Karpas-422 (cell line): Measurements from ENCODE around the gene RAB31. TPM values are rescaled to one million over a fixed set of nuclear protein-coding genes. Genes with fewer than 3 reads are reported as not detected.

Source experiments
- DNase-seq: peaks from one replicate; pipeline ENCODE4 v3.0.0-alpha.2; 2015
- H2AFZ ChIP-seq: fragments of 200-600 bp; sonication (generic); 2 replicates; pipeline ENCODE4 v1.6.1; 2014; ENCODE audit warnings: antibody characterized with exemption, low read length, mixed read lengths
- H3K27ac ChIP-seq: fragments of 200-600 bp; sonication (generic); 2 replicates; pipeline ENCODE4 v1.5.1; 2014; ENCODE audit warnings: mild to moderate bottlenecking, low read length, moderate library complexity
- H3K27me3 ChIP-seq: fragments of 200-600 bp; sonication (generic); 2 replicates; pipeline ENCODE4 v1.6.1; 2014; ENCODE audit warnings: low read length, mixed read lengths
- H3K36me3 ChIP-seq: fragments of 200-600 bp; sonication (generic); 2 replicates; pipeline ENCODE4 v1.6.1; 2014; ENCODE audit warnings: low read length, mixed read lengths; ENCODE audit not compliant: insufficient read depth
- H3K4me1 ChIP-seq: fragments of 200-600 bp; sonication (generic); 2 replicates; pipeline ENCODE4 v1.6.1; 2014; ENCODE audit warnings: mild to moderate bottlenecking, low read length, mixed read lengths
- H3K4me2 ChIP-seq: fragments of 200-600 bp; sonication (generic); 2 replicates; pipeline ENCODE4 v1.6.1; 2014; ENCODE audit warnings: low read length, low read depth, mild to moderate bottlenecking; ENCODE audit not compliant: poor library complexity, severe bottlenecking
- H3K4me3 ChIP-seq: fragments of 200-600 bp; sonication (generic); 2 replicates; pipeline ENCODE4 v1.5.1; 2014; ENCODE audit warnings: mild to moderate bottlenecking, antibody characterized with exemption, low read length, mixed read lengths
- H3K79me2 ChIP-seq: fragments of 200-600 bp; sonication (generic); 2 replicates; pipeline ENCODE4 v1.6.1; 2014; ENCODE audit warnings: mild to moderate bottlenecking, low read length, mixed read lengths
- H3K9ac ChIP-seq: fragments of 200-600 bp; sonication (generic); 2 replicates; pipeline ENCODE4 v1.6.0; 2014; ENCODE audit warnings: low read length
- H3K9me2 ChIP-seq: fragments of 200-600 bp; sonication (generic), shearing (Covaris generic); replicated peaks from 2 replicates; pipeline ENCODE4 v1.6.0; 2014; ENCODE audit warnings: mild to moderate bottlenecking, low read length, moderate library complexity; ENCODE audit not compliant: insufficient read depth
- H3K9me3 ChIP-seq: fragments of 300-700, 200-600 bp; sonication (generic); 2 replicates; pipeline ENCODE4 v1.6.1; 2014; ENCODE audit warnings: low read length, mixed read lengths
- H4K20me1 ChIP-seq: fragments of 200-600 bp; sonication (generic); 2 replicates; pipeline ENCODE4 v1.6.1; 2014; ENCODE audit warnings: mild to moderate bottlenecking, antibody characterized with exemption, low read length, low read depth; ENCODE audit not compliant: insufficient read depth
- total RNA-seq: library from RNA; depleted of rRNA; stranded (reverse); fragments of >200 nt; shearing (Covaris generic); gene quantifications from 2 replicates; pipeline ENCODE4 v1.2.3, GENCODE V29; 2014; ENCODE audit warnings: low replicate concordance

Gene RAB31
- total RNA-seq, 1 experiment from 2014 or later, result not detected

DNA sequence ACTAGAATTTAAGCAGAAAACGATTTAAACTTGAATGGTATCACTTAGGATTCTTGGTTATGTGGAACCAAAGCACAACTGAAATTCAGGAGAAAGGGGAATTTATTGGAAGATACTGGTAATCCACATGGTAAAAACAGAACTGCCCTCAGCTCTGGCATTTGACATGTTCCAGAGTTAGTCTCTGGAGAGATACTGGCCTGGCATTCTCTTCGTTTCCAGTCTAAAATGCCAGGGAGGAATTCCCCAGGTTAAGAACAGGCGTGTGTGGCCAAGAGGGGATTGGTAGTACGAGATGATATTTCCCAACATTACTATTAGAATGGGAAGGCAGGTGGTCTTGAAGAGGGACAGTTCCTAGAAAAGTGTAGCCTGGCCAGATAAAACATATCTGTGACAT, 109.2 kb downstream of the RAB31 start:
- Histone ChIP-seq H3K4me1 (no peaks in the 10 kb centered on the region), H4K20me1 (no peaks in the 10 kb centered on the region), H3K4me2 (no peak overlapping the region), H3K36me3 (no peaks in the 10 kb centered on the region; the same call in 1 of the 2 replicates), H3K79me2 (no peaks in the 10 kb centered on the region), H3K27me3 (0 out of 2 replicates have a peak, but pooled peaks cover 3% of the 10 kb centered on the region), H3K27ac (no peak overlapping the region), H3K9me3 (peaks cover 6% of the 10 kb centered on the region; the same call in 1 of the 2 replicates), H3K9ac (no peak overlapping the region), H3K4me3 (no peak overlapping the region), H2AFZ (no peak overlapping the region), H3K9me2 (no peaks in the 10 kb centered on the region)
- no peak for DNase-seq

DNA sequence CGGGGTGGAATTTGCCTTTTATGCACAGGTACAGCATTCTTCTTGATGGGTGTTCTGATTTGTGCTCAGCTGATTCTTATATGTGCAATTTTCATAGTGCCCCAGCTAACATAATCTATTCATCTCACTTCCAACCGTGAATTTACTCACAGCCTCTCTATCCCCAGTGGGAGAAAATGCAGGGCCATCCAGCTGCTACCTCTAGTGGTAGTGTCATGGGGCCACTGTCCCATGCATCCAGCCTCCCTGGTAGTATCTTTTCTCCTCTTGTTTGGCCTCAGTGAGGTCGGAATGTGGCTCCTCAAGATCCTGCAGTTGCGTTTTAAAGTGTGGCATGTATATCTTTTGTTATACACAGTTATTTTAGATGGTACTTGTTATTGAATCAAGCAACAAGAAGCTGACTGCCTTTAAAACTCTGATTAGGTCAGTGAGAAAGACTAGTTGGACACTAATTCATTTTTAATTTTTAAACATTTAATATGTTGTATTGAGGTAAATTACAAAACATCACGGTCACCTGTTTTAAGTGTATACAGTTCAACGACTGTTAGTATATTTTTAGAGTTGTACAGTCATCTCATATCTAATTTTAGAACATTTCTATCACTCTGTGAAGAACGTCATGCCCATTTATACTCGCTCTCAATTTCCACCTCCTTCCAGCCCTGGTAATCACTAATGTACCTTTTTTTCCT, 109.8 kb downstream of the RAB31 start:
- H3K27me3 ChIP-seq, result 0 out of 2 replicates have a peak, but pooled peaks cover 3% of the 10 kb centered on the region
- H2AFZ ChIP-seq, result no peak overlapping the region
- no peaks in the 10 kb centered on the region for H4K20me1 ChIP-seq
- H3K4me1 ChIP-seq, result no peaks in the 10 kb centered on the region
- H3K4me2 ChIP-seq, result no peak overlapping the region
- no peak overlapping the region for H3K4me3 ChIP-seq
- H3K27ac ChIP-seq, result no peak overlapping the region
- no peaks in the 10 kb centered on the region; the same call in 1 of the 2 replicates for H3K36me3 ChIP-seq
- H3K9me3 ChIP-seq, result peaks cover 6% of the 10 kb centered on the region; the same call in 1 of the 2 replicates
- H3K9me2 ChIP-seq, result no peaks in the 10 kb centered on the region
- no peak for DNase-seq
- H3K79me2 ChIP-seq, result no peaks in the 10 kb centered on the region
- no peak overlapping the region for H3K9ac ChIP-seq

GRCh38 chr18:9818423-9818734, 110.3 kb downstream of the RAB31 start:
- H2AFZ ChIP-seq, result no peak overlapping the region
- H3K9ac ChIP-seq, result no peak overlapping the region
- H3K4me1 ChIP-seq, result no peaks in the 10 kb centered on the region
- peaks cover 6% of the 10 kb centered on the region; the same call in 1 of the 2 replicates for H3K9me3 ChIP-seq
- H3K79me2 ChIP-seq, result no peaks in the 10 kb centered on the region
- H3K4me3 ChIP-seq, result no peak overlapping the region
- no peaks in the 10 kb centered on the region for H4K20me1 ChIP-seq
- H3K4me2 ChIP-seq, result no peak overlapping the region
- H3K36me3 ChIP-seq, result no peaks in the 10 kb centered on the region; the same call in 1 of the 2 replicates
- H3K9me2 ChIP-seq, result no peaks in the 10 kb centered on the region
- H3K27ac ChIP-seq, result no peak overlapping the region
- 0 out of 2 replicates have a peak, but pooled peaks cover 3% of the 10 kb centered on the region for H3K27me3 ChIP-seq
- DNase-seq, result no peak

- H3K4me2 ChIP-seq, result no peak overlapping the region
- no peak for DNase-seq
- no peak overlapping the region for H3K4me3 ChIP-seq
- no peaks in the 10 kb centered on the region for H3K9me2 ChIP-seq
- peaks cover 6% of the 10 kb centered on the region; the same call in 1 of the 2 replicates for H3K9me3 ChIP-seq
- no peak overlapping the region for H3K9ac ChIP-seq
- H3K36me3 ChIP-seq, result no peaks in the 10 kb centered on the region; the same call in 1 of the 2 replicates
- H3K27me3 ChIP-seq, result 0 out of 2 replicates have a peak, but pooled peaks cover 3% of the 10 kb centered on the region
- no peak overlapping the region for H3K27ac ChIP-seq
- no peaks in the 10 kb centered on the region for H3K4me1 ChIP-seq
- H2AFZ ChIP-seq, result no peak overlapping the region
- no peaks in the 10 kb centered on the region for H3K79me2 ChIP-seq
- no peaks in the 10 kb centered on the region for H4K20me1 ChIP-seq
Observed at GRCh38 chr18:9820127-9820526, 112.0 kb downstream of the RAB31 start.

GRCh38 chr18:9820719-9821118, 112.6 kb downstream of the RAB31 start:
- Histone ChIP-seq H2AFZ (no peak overlapping the region), H3K9me3 (peaks cover 6% of the 10 kb centered on the region; the same call in 1 of the 2 replicates), H3K4me3 (no peak overlapping the region), H3K79me2 (no peaks in the 10 kb centered on the region), H3K9ac (no peak overlapping the region), H4K20me1 (no peaks in the 10 kb centered on the region), H3K9me2 (no peaks in the 10 kb centered on the region), H3K4me2 (no peak overlapping the region), H3K36me3 (no peaks in the 10 kb centered on the region; the same call in 1 of the 2 replicates), H3K4me1 (no peaks in the 10 kb centered on the region), H3K27me3 (0 out of 2 replicates have a peak, but pooled peaks cover 3% of the 10 kb centered on the region), H3K27ac (no peak overlapping the region)
- DNase-seq, result no peak

DNA sequence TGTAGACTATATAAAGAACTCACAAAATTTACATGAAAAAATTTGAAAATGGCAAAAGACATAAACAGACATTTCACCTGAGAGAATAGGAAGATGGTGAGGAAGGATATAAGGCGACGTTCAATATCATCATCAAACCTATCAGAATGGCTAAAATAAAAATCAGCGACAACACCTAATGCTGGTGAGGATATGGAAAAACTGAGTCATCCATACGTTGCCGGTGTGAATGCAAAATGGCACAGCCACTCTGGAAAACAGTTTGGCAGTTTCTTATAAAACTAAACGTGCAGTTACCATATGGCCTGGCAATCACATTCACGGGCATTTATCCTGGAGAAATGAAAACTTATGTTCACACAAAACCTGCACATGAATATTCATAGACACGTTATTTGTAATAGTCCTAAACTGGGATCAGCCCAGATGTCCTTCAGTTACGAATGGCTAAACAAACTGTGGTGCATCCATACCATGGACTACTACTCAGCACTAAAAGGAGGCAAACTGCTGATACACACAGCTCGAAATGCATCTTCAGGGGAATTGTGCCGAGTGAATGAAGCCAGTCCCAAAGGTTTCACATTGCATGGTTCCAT, 114.6 kb downstream of the RAB31 start:
- DNase-seq, result no peak

DNA sequence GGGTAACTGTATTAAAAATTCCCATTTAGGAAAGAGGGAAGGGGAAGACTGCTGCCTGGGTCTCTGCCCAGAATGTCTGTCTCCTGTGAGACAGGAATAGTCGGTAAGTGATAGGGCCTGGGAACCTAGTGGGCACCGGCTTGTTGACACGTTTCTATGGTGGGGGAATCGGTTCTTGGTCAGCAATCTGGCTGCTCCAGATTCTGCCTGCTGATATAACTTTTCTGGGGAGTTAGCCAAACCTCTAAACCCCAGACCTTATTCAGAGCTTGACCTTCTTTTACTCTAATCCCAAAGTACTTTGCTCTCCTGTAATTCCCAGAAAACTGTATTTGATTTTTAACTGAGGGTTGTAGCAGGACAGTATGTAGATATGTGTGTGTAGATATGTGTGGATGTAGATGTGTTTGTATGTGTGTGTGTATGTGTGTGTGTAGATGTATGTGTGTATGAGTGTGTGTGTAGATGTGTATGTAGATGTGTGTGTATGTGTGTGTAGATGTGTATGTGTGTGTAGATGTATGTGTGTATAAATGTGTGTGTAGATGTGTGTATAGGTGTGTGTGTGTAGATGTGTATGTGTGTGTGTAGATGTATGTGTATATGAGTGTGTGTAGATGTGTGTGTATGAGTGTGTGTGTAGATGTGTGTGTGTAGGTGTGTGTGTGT, 115.8 kb downstream of the RAB31 start:
- Histone ChIP-seq H3K4me2 (no peak overlapping the region), H3K27ac (no peak overlapping the region)
- no peak for DNase-seq

More for the DNA sequence above, 114.6 kb downstream of the RAB31 start:
- H3K9me3 ChIP-seq, result peaks cover 6% of the 10 kb centered on the region; the same call in 1 of the 2 replicates
- no peaks in the 10 kb centered on the region for H3K9me2 ChIP-seq
- H3K4me2 ChIP-seq, result no peak overlapping the region
- no peak overlapping the region for H2AFZ ChIP-seq
- no peaks in the 10 kb centered on the region; the same call in 1 of the 2 replicates for H3K36me3 ChIP-seq
- no peaks in the 10 kb centered on the region for H3K79me2 ChIP-seq
- no peaks in the 10 kb centered on the region for H3K4me1 ChIP-seq
- no peaks in the 10 kb centered on the region for H4K20me1 ChIP-seq
- no peak overlapping the region for H3K4me3 ChIP-seq
- H3K27ac ChIP-seq, result no peak overlapping the region
- H3K9ac ChIP-seq, result no peak overlapping the region
- H3K27me3 ChIP-seq, result 0 out of 2 replicates have a peak, but pooled peaks cover 3% of the 10 kb centered on the region

GRCh38 chr18:9824474-9824832, 116.4 kb downstream of the RAB31 start:
- Histone ChIP-seq H4K20me1 (no peaks in the 10 kb centered on the region), H3K4me2 (no peak overlapping the region), H3K4me1 (no peaks in the 10 kb centered on the region), H3K27ac (no peak overlapping the region), H3K9me3 (no peaks in the 10 kb centered on the region), H3K27me3 (no peaks in the 10 kb centered on the region), H3K9ac (no peak overlapping the region), H2AFZ (no peak overlapping the region), H3K9me2 (no peaks in the 10 kb centered on the region), H3K36me3 (no peaks in the 10 kb centered on the region), H3K4me3 (no peak overlapping the region), H3K79me2 (no peaks in the 10 kb centered on the region)
- no peak for DNase-seq

More for the DNA sequence above, 115.8 kb downstream of the RAB31 start:
- Histone ChIP-seq H3K9me3 (no peaks in the 10 kb centered on the region), H2AFZ (no peak overlapping the region), H3K9ac (no peak overlapping the region), H3K36me3 (no peaks in the 10 kb centered on the region), H4K20me1 (no peaks in the 10 kb centered on the region), H3K4me1 (no peaks in the 10 kb centered on the region), H3K79me2 (no peaks in the 10 kb centered on the region), H3K9me2 (no peaks in the 10 kb centered on the region), H3K4me3 (no peak overlapping the region), H3K27me3 (0 out of 2 replicates have a peak, but pooled peaks cover 3% of the 10 kb centered on the region)
